ENCODE measurements around the gene PIGR.
"Not testable (repeated sequence)": the region's sequence is repeated elsewhere in the genome, so short reads cannot be mapped to it uniquely, and the experiment has no call there.

The PIGR gene

GRCh38 chr1:206932177-206932576, 14.1 kb downstream of the PIGR start:
- no peak for DNase-seq

- DNase-seq, result no peak
Measured at GRCh38 chr1:206931709-206932108, 14.6 kb downstream of the PIGR start.

- DNase-seq, result no peak
Measured at GRCh38 chr1:206930210-206930798, 16.0 kb downstream of the PIGR start.

- DNase-seq, result no peak
Measured at GRCh38 chr1:206929524-206929923, 16.7 kb downstream of the PIGR start.

- DNase-seq, result no peak
Measured at GRCh38 chr1:206926286-206926685, 20.0 kb downstream of the PIGR start.

- DNase-seq, result no peak
Measured at GRCh38 chr1:206925106-206925736, 21.0 kb downstream of the PIGR start.

- no peak for DNase-seq
Measured at GRCh38 chr1:206924592-206925105, 21.6 kb downstream of the PIGR start.

GRCh38 chr1:206923961-206924557, 22.2 kb downstream of the PIGR start:
- DNase-seq, result not testable (repeated sequence)

GRCh38 chr1:206923009-206923960, 23.0 kb downstream of the PIGR start:
- no peak for DNase-seq

- no peak for DNase-seq
Measured at GRCh38 chr1:206922524-206922923, 23.7 kb downstream of the PIGR start.

GRCh38 chr1:206921772-206922265, 24.4 kb downstream of the PIGR start, which contains the start of gene FCMR:
TSS of gene FCMR (minus strand) at chr1:206921941. CDS start at chr1:206921854, 87 bp downstream.
- no peak for DNase-seq

- DNase-seq, result no peak
Measured at GRCh38 chr1:206918076-206918475, 28.2 kb downstream of the PIGR start.

GRCh38 chr1:206916000-206916709, 30.1 kb downstream of the PIGR start:
- no peak for DNase-seq

GRCh38 chr1:206915030-206915735, 31.1 kb downstream of the PIGR start:
- no peak for DNase-seq

GRCh38 chr1:206913766-206914537, 32.3 kb downstream of the PIGR start:
- no peak for DNase-seq

GRCh38 chr1:206912445-206913095, 33.7 kb downstream of the PIGR start:
- DNase-seq, result peak; percentile 39

GRCh38 chr1:206911064-206911663, 35.1 kb downstream of the PIGR start:
- peak; percentile 43 for DNase-seq

GRCh38 chr1:206909883-206910318, 36.4 kb downstream of the PIGR start:
- peak; percentile 42 for DNase-seq

GRCh38 chr1:206909161-206909882, 36.9 kb downstream of the PIGR start:
- peak; percentile 60 for DNase-seq

All from NCI-H226 (cell line).